Gastrocnemius medialis (tissue), 4 donors: Measurements from ENCODE around the gene TEK.

Experiments used
- CTCF ChIP-seq, 5 experiments: fragments of 450-650 bp in 3 of 5; fragments of 200-600 bp in 2 of 5; sonication (generic) in 2 of 5; IDR thresholded peaks in 4 of 5; conservative IDR thresholded peaks in 1 of 5; 1 replicate in 4 of 5; 2 replicates in 1 of 5; pipeline ENCODE4 v1.5.1; 2016 to 2019; ENCODE audit warnings: antibody characterized with exemption in 5 of 5, mild to moderate bottlenecking in 3 of 5, moderate library complexity in 3 of 5
- POLR2A ChIP-seq, 2 donors: fragments of 450-650 bp; IDR thresholded peaks; one replicate each; pipeline ENCODE4 v1.6.1; 2017; ENCODE audit warnings: antibody characterized with exemption in 2 of 2, mild to moderate bottlenecking in 2 of 2, moderate library complexity in 2 of 2

- TF ChIP-seq CTCF (IDR thresholded peaks at IDR 0.05 in 4 of 5, conservative IDR thresholded peaks at IDR 0.05 in 1 of 5), result no peak
- peak in 1 of 2 donors; percentile 20 for TF ChIP-seq POLR2A (IDR thresholded peaks at IDR 0.05)
These were observed at the start of gene TEK for GRCh38 chr9:27108981-27109541.
